Measurements from ENCODE around the gene DENND2C. TPM values are rescaled to one million over a fixed set of nuclear protein-coding genes. Genes with fewer than 3 reads are reported as not detected.
A peak's percentile ranks its signal among the peaks of the same experiment; 100 is the strongest.

Gene DENND2C
- polyA plus RNA-seq, 2 of the 4 experiments (the other 2 are of a cell fraction), result 0.18 to 0.19 TPM

DNA sequence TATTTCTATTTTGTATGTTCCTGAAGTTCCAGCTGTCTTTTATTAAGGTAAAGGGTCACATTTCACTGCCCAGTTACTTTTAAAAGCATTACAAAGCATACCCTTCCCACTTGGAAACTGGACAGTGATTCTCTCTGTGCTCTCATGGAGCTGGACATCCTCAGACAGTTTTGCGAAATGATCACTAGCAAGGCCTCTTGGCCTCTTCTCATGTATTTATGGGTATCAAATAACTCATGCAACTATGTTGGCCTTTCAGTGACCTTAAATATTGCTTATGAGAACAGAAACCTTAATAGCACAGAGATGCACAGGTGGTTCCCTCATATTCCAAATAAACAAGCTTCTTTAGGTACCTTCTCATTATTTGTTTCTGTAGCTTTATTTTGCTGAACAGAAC, 33.4 kb upstream of the DENND2C start:
- no peak overlapping the region for H3K4me3 ChIP-seq
- H3K4me1 ChIP-seq, result no peaks in the 10 kb centered on the region
- DNase-seq (ENCODE audit: low read depth in 1 of 2, low spot score in 1 of 2) (no peak), ATAC-seq (no peak), FAIRE-seq (no peak)
- WGBS (ENCODE audit: missing lambda C conversion rate), result 86% methylated on average over 1 of the region's 1 CpG
- ChIA-PET POLR2A (no interaction called here), CTCF (interaction anchor here (0.9 to 1.0 kb wide), 2 partner anchors 10 to 12 kb away, joined by 3 read pairs; no protein-coding TSS in a partner anchor)
- no peak overlapping the region for H3K27ac ChIP-seq
- no peaks in the 10 kb centered on the region for H3K9me3 ChIP-seq
- TF ChIP-seq ZC3H11A (IDR thresholded peaks at IDR 0.05), result no peak
- no peak for TF ChIP-seq JUN (IDR thresholded peaks at IDR 0.05)
- 0 out of 2 replicates have a peak, but pooled peaks have one; percentile 55 for TF ChIP-seq POLR2AphosphoS2 (conservative IDR thresholded peaks at IDR 0.05; ENCODE audit: low read length)
- no peak for TF ChIP-seq FOXS1 (CRISPR knock-in tag; IDR thresholded peaks at IDR 0.05)
- TF ChIP-seq EHF (CRISPR knock-in tag; IDR thresholded peaks at IDR 0.05), result no peak
- no peak overlapping the region for H3K4me2 ChIP-seq

DNA sequence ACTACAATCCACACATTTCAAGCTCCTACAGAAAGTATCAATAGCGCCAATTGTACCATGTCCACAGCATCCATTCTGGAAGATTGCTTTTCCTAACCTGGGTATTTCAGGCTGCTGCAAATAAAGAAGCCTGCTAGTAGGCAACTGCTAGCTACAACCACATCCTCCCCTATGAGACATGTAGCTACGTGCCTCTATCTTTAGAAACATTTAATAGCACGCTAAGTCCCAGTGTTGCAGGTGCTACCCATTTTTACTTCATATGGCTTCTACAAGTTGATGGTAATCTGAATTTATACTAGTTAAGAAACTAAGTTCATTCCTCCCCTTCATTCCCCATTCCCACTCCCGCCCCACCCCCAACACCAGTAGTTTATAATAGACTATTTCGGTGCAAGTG, 32.9 kb upstream of the DENND2C start:
- TF ChIP-seq JUN (IDR thresholded peaks at IDR 0.05) (no peak), SREBF2 (IDR thresholded peaks at IDR 0.05) (no peak), EHF (CRISPR knock-in tag; IDR thresholded peaks at IDR 0.05) (no peak), CEBPB (IDR thresholded peaks at IDR 0.05) (no peak), MAFK (IDR thresholded peaks at IDR 0.05; ENCODE audit: partially characterized antibody) (no peak), HOXB13 (CRISPR knock-in tag; IDR thresholded peaks at IDR 0.05; ENCODE audit: low read depth) (no peak), FOXS1 (CRISPR knock-in tag; IDR thresholded peaks at IDR 0.05) (no peak), FOSB (CRISPR knock-in tag; IDR thresholded peaks at IDR 0.05) (no peak), HDAC2 (IDR thresholded peaks at IDR 0.05) (no peak), KDM5A (IDR thresholded peaks at IDR 0.05) (no peak), RAD21 (conservative IDR thresholded peaks at IDR 0.05 in 1 of 2, IDR thresholded peaks at IDR 0.05 in 1 of 2) (no peak), ZNF302 (CRISPR knock-in tag; IDR thresholded peaks at IDR 0.05) (no peak), EP300 (IDR thresholded peaks at IDR 0.05) (no peak)
- no peak for FAIRE-seq
- Histone ChIP-seq H3K4me1 (no peaks in the 10 kb centered on the region), H3K9me3 (no peaks in the 10 kb centered on the region), H3K27ac (no peak overlapping the region), H3K4me3 (no peak overlapping the region), H3K4me2 (no peak overlapping the region)
- WGBS (ENCODE audit: missing lambda C conversion rate), result 97% methylated on average over 5 of the region's 5 CpGs
- 0 out of 6 replicates have a peak, but pooled peaks of 1 of the 2 experiments have one; percentile 34 for ATAC-seq
- CTCF ChIA-PET, result interaction anchor here (0.9 kb wide), 1 partner anchor 11 kb away, joined by 3 read pairs; no protein-coding TSS in a partner anchor
- no peak for DNase-seq (ENCODE audit: low read depth in 1 of 2, low spot score in 1 of 2)
- POLR2A ChIA-PET, result no interaction called here

DNA sequence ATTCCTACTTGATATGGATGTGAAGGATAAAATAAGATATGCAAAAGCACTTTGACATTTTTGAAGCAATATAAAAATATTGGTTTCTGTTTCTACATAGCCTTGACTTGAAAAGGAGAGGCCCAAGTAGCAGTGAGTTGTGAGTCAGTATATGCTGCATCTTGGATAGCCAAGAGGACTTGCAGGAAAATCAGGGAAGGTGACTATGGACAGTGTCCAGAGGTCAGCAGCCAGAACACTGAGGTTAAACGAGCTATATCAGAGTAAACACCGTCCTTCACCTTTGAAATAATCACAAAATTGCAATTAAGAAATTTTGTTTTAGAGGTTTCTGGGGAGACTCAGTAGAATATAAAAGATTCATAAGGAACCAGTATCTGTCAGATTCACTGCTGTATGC, 32.1 kb upstream of the DENND2C start:
- H3K9me3 ChIP-seq, result no peaks in the 10 kb centered on the region
- 67% methylated on average over 2 of the region's 2 CpGs for WGBS (ENCODE audit: missing lambda C conversion rate)
- H3K4me1 ChIP-seq, result no peaks in the 10 kb centered on the region
- DNase-seq (ENCODE audit: low read depth in 1 of 2, low spot score in 1 of 2) (no peak), FAIRE-seq (no peak), ATAC-seq (peak; percentile 34 to 54; a peak in 2 of 6 replicates)
- ChIA-PET CTCF (no interaction called here), POLR2A (no interaction called here)
- no peak overlapping the region for H3K27ac ChIP-seq
- H3K4me2 ChIP-seq, result no peak overlapping the region
- H3K4me3 ChIP-seq, result no peak overlapping the region
- TF ChIP-seq ELK1 (IDR thresholded peaks at IDR 0.05; ENCODE audit: low read depth, low read length) (no peak), MAFK (IDR thresholded peaks at IDR 0.05; ENCODE audit: partially characterized antibody) (no peak), HOXB13 (CRISPR knock-in tag; IDR thresholded peaks at IDR 0.05; ENCODE audit: low read depth) (no peak), ZSCAN20 (CRISPR knock-in tag; IDR thresholded peaks at IDR 0.05) (no peak), ESRRA (IDR thresholded peaks at IDR 0.05; ENCODE audit: borderline replicate concordance, low read length) (no peak), TFCP2L1 (CRISPR knock-in tag; IDR thresholded peaks at IDR 0.05) (no peak), CBX8 (IDR thresholded peaks at IDR 0.05) (no peak), ATOH8 (CRISPR knock-in tag; IDR thresholded peaks at IDR 0.05; ENCODE audit: low read depth) (no peak), SMC3 (IDR thresholded peaks at IDR 0.05) (no peak), POLR2A (IDR thresholded peaks at IDR 0.05; ENCODE audit: low read length) (no peak), KDM1A (IDR thresholded peaks at IDR 0.05; ENCODE audit: low read depth) (no peak), JUNB (IDR thresholded peaks at IDR 0.05) (no peak)
- TF ChIP-seq, protein P1, sequence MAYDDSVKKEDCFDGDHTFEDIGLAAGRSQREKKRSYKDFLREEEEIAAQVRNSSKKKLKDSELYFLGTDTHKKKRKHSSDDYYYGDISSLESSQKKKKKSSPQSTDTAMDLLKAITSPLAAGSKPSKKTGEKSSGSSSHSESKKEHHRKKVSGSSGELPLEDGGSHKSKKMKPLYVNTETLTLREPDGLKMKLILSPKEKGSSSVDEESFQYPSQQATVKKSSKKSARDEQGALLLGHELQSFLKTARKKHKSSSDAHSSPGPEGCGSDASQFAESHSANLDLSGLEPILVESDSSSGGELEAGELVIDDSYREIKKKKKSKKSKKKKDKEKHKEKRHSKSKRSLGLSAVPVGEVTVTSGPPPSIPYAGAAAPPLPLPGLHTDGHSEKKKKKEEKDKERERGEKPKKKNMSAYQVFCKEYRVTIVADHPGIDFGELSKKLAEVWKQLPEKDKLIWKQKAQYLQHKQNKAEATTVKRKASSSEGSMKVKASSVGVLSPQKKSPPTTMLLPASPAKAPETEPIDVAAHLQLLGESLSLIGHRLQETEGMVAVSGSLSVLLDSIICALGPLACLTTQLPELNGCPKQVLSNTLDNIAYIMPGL (CRISPR knock-in tag; IDR thresholded peaks at IDR 0.05; ENCODE audit: borderline replicate concordance), result no peak
- TF ChIP-seq, protein P2, sequence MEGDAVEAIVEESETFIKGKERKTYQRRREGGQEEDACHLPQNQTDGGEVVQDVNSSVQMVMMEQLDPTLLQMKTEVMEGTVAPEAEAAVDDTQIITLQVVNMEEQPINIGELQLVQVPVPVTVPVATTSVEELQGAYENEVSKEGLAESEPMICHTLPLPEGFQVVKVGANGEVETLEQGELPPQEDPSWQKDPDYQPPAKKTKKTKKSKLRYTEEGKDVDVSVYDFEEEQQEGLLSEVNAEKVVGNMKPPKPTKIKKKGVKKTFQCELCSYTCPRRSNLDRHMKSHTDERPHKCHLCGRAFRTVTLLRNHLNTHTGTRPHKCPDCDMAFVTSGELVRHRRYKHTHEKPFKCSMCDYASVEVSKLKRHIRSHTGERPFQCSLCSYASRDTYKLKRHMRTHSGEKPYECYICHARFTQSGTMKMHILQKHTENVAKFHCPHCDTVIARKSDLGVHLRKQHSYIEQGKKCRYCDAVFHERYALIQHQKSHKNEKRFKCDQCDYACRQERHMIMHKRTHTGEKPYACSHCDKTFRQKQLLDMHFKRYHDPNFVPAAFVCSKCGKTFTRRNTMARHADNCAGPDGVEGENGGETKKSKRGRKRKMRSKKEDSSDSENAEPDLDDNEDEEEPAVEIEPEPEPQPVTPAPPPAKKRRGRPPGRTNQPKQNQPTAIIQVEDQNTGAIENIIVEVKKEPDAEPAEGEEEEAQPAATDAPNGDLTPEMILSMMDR (IDR thresholded peaks at IDR 0.05), result no peak
- TF ChIP-seq, protein P3, sequence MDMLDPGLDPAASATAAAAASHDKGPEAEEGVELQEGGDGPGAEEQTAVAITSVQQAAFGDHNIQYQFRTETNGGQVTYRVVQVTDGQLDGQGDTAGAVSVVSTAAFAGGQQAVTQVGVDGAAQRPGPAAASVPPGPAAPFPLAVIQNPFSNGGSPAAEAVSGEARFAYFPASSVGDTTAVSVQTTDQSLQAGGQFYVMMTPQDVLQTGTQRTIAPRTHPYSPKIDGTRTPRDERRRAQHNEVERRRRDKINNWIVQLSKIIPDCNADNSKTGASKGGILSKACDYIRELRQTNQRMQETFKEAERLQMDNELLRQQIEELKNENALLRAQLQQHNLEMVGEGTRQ (IDR thresholded peaks at IDR 0.05), result no peak
